Activated B cell treated with CpG ODN at 0.5 μM for 24 hours (primary cell): ENCODE measurements around the gene KCNQ1. TPM values are rescaled to one million over a fixed set of nuclear protein-coding genes. Genes with fewer than 3 reads are reported as not detected.

Experiments
- ATAC-seq: fragments of 200-7000 bp; cut with Tn5 transposase; one replicate; pipeline ENCODE4 v1.10.0; 2021; ENCODE audit warnings: low read depth, mild to moderate bottlenecking, moderate library complexity
- CTCF ChIA-PET: fragments of 350-600 bp; sonication (Branson Sonifier 250); formaldehyde crosslinking; loops from one replicate; lab custom pipeline; 2021; ENCODE audit warnings: antibody characterized with exemption; lab: Charles Lee
- POLR2A ChIA-PET: fragments of 350-600 bp; sonication (Branson Sonifier 250); formaldehyde crosslinking; loops from one replicate; lab custom pipeline; 2021; ENCODE audit warnings: antibody characterized with exemption; lab: Charles Lee
- DNase-seq: peaks from one replicate; pipeline ENCODE4 v3.0.0; 2022
- H3K27ac Mint-ChIP-seq: one replicate; pipeline ENCODE4 v1.8.0; 2020; ENCODE audit warnings: mixed read lengths
- H3K27me3 Mint-ChIP-seq: one replicate; pipeline ENCODE4 v1.8.0; 2021; ENCODE audit warnings: mixed read lengths
- H3K36me3 Mint-ChIP-seq: one replicate; pipeline ENCODE4 v1.8.0; 2021; ENCODE audit warnings: low read depth, mixed read lengths
- H3K4me1 Mint-ChIP-seq: one replicate; pipeline ENCODE4 v1.8.0; 2021; ENCODE audit warnings: mixed read lengths
- H3K4me3 Mint-ChIP-seq: one replicate; pipeline ENCODE4 v1.8.0; 2020; ENCODE audit warnings: mild to moderate bottlenecking, mixed read lengths
- H3K9me3 Mint-ChIP-seq: one replicate; pipeline ENCODE4 v1.8.0; 2020; ENCODE audit warnings: mixed read lengths
- intact Hi-C: fragments of 100-400 bp; cut with micrococcal nuclease; formaldehyde crosslinking; loops from one replicate; pipeline ENCODE4 v1.15.1; 2024
- total RNA-seq: library from RNA; stranded (reverse); gene quantifications from 2 replicates; pipeline ENCODE4 v1.2.3, GENCODE V29; 2022
- TF ChIP-seq, protein P1 (sequence below): fragments of 200-600 bp; IDR thresholded peaks from one replicate; pipeline ENCODE4 v1.8.0; 2022; ENCODE audit warnings: antibody characterized with exemption, mild to moderate bottlenecking

The KCNQ1 gene
- total RNA-seq, 1 donor from 2014 or later, result 6.5 TPM

DNA sequence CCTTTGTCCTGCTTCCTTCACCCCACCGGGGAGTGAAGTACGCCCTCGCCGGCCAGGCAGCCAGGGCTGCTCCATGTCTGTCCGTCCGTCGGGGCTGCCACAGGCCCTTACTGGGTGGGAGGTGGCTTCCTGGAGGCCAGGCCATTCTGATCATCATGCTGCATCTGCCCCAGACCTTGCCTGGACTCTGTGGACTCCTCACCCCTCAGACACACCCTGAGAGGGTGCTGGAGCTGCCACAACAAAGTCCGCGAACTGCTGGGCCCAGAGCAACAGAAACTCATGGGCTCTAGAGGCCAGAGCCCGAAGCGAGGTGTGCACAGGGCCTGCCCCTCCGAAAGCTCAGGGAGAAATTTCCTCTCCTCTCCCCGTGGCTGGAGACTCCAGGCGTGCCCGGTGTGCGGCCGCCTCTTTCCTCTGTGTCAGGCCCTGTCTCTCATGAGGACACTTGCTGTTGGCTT lies 130.8 kb downstream of the KCNQ1 start:
- H3K9me3 Mint-ChIP-seq, result no peaks in the 10 kb centered on the region
- H3K36me3 Mint-ChIP-seq, result peaks cover 17% of the 10 kb centered on the region
- intact Hi-C loops, result no loop called here
- H3K4me1 Mint-ChIP-seq, result no peaks in the 10 kb centered on the region
- no peak overlapping the region for H3K27ac Mint-ChIP-seq
- DNase-seq (peak; percentile 10), ATAC-seq (no peak)
- CTCF ChIA-PET, result no interaction called here
- H3K4me3 Mint-ChIP-seq, result no peak overlapping the region
- POLR2A ChIA-PET, result no interaction called here
- no peaks in the 10 kb centered on the region for H3K27me3 Mint-ChIP-seq
- TF ChIP-seq, protein P1, sequence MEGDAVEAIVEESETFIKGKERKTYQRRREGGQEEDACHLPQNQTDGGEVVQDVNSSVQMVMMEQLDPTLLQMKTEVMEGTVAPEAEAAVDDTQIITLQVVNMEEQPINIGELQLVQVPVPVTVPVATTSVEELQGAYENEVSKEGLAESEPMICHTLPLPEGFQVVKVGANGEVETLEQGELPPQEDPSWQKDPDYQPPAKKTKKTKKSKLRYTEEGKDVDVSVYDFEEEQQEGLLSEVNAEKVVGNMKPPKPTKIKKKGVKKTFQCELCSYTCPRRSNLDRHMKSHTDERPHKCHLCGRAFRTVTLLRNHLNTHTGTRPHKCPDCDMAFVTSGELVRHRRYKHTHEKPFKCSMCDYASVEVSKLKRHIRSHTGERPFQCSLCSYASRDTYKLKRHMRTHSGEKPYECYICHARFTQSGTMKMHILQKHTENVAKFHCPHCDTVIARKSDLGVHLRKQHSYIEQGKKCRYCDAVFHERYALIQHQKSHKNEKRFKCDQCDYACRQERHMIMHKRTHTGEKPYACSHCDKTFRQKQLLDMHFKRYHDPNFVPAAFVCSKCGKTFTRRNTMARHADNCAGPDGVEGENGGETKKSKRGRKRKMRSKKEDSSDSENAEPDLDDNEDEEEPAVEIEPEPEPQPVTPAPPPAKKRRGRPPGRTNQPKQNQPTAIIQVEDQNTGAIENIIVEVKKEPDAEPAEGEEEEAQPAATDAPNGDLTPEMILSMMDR, result no peak

- Mint-ChIP-seq H3K36me3 (peaks cover 17% of the 10 kb centered on the region), H3K4me3 (no peak overlapping the region), H3K4me1 (no peaks in the 10 kb centered on the region), H3K27ac (no peak overlapping the region), H3K9me3 (no peaks in the 10 kb centered on the region), H3K27me3 (no peaks in the 10 kb centered on the region)
- CTCF ChIA-PET, result no interaction called here
- DNase-seq, result no peak
- intact Hi-C loops, result no loop called here
- ATAC-seq, result no peak
- TF ChIP-seq, protein P1, result no peak
- POLR2A ChIA-PET, result no interaction called here
These were observed 131.3 kb downstream of the KCNQ1 start for GRCh38 chr11:2576111-2576510.

- TF ChIP-seq, protein P1, result no peak
- POLR2A ChIA-PET, result no interaction called here
- no peak overlapping the region for H3K27ac Mint-ChIP-seq
- H3K4me3 Mint-ChIP-seq, result no peak overlapping the region
- intact Hi-C loops, result no loop called here
- no peaks in the 10 kb centered on the region for H3K27me3 Mint-ChIP-seq
- H3K36me3 Mint-ChIP-seq, result peaks cover 17% of the 10 kb centered on the region
- CTCF ChIA-PET, result no interaction called here
- DNase-seq (no peak), ATAC-seq (no peak)
- H3K9me3 Mint-ChIP-seq, result no peaks in the 10 kb centered on the region
- H3K4me1 Mint-ChIP-seq, result no peaks in the 10 kb centered on the region
These were observed 131.7 kb downstream of the KCNQ1 start for GRCh38 chr11:2576549-2576948.

DNA sequence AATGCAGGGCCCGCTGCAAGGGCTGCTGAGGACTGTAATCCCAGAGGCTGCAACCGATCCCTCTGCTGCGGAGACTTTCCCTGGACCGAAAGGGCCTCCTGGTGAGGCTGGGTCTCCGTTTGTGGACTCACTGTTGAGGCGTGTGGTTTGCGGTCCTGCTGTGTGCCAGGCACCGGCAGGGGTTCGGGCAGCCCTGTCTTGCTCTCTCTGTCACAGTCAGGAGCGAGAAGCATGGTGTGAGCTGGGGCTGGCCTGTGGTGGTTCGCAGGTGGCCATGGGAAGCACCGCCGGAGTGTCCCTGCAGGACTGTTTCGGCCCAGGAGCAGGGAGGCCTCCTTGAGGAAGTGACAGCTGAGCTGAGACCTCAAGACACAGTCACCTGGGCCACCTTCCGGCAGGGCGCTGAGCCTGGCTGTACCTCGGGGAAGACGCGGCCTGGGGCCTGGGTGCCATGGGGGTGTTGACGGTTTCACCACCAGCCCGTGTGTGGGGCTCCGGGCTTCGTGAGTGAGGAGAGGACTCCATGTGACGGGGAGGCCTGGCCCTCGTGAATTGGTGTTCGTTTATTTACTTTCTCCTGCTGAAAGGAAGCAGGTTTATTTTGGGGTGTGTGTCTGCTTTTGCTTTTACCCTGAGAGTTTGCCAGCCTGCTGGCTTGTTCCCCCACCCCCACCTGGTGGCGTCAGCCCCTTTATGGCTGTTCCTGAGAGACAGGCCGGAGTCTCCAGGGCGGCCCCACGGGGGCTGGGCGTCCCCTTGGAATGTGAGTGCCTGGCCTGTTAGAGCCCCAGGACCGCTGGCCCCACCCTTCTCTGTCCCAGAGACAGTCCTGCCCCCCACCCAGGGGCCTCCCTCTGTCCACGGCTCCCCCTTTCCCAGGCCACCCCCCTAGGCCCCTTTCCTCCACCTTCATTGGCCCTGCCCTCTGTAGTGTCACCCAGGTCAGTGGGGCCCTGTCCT lies 132.5 kb downstream of the KCNQ1 start:
- Mint-ChIP-seq H3K4me3 (no peak overlapping the region), H3K4me1 (no peaks in the 10 kb centered on the region), H3K27me3 (no peaks in the 10 kb centered on the region), H3K9me3 (no peaks in the 10 kb centered on the region), H3K27ac (no peak overlapping the region), H3K36me3 (peaks cover 17% of the 10 kb centered on the region)
- peak; percentile 11 for DNase-seq
- ATAC-seq, result no peak
- intact Hi-C loops, result no loop called here
- ChIA-PET POLR2A (no interaction called here), CTCF (no interaction called here)
- TF ChIP-seq, protein P1, result no peak
